ENCODE results near the gene KCNT1. TPM values are rescaled to one million over a fixed set of nuclear protein-coding genes. Genes with fewer than 3 reads are reported as not detected.

The KCNT1 gene
- total RNA-seq, 1 donor from 2014 or later = not detected

DNA sequence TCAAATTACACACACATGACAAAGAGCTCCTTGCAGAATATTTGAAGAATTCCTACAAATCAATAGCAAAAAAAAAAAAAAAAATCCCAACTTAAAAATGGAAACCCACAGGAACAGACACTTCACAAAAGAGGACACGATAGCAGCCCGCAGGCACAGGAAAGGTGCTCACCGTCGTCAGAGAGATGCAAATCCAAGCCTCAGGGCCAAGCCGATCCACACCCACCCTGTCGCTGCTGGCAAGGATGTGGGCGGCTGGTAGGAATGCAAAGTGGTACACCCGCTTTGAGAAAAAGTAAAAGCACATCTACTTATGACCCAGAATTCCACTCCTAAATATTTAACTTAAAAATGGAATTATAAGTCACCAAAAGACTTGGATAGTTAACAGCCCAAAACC, 28.0 kb upstream of the KCNT1 start:
- TF ChIP-seq, protein P1, sequence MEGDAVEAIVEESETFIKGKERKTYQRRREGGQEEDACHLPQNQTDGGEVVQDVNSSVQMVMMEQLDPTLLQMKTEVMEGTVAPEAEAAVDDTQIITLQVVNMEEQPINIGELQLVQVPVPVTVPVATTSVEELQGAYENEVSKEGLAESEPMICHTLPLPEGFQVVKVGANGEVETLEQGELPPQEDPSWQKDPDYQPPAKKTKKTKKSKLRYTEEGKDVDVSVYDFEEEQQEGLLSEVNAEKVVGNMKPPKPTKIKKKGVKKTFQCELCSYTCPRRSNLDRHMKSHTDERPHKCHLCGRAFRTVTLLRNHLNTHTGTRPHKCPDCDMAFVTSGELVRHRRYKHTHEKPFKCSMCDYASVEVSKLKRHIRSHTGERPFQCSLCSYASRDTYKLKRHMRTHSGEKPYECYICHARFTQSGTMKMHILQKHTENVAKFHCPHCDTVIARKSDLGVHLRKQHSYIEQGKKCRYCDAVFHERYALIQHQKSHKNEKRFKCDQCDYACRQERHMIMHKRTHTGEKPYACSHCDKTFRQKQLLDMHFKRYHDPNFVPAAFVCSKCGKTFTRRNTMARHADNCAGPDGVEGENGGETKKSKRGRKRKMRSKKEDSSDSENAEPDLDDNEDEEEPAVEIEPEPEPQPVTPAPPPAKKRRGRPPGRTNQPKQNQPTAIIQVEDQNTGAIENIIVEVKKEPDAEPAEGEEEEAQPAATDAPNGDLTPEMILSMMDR (IDR thresholded peaks at IDR 0.05; ENCODE audit: insufficient read depth, low read depth, low read length) = no peak
- TF ChIP-seq EZH2 (IDR thresholded peaks at IDR 0.05; ENCODE audit: insufficient read depth, low read length) = no peak
- Histone ChIP-seq H3K27ac (ENCODE audit: low read depth, low read length) (no peak overlapping the region), H3K27me3 (ENCODE audit: insufficient read depth, low read length) (no peaks in the 10 kb centered on the region), H3K4me1 (ENCODE audit: insufficient read depth, low read length) (no peaks in the 10 kb centered on the region), H3K4me3 (ENCODE audit: insufficient read depth, low read depth, low read length) (no peak overlapping the region), H3K4me2 (ENCODE audit: low read length) (no peak overlapping the region), H3K9me3 (ENCODE audit: insufficient read depth, low read depth, low read length) (no peaks in the 10 kb centered on the region), H3K79me2 (ENCODE audit: insufficient read depth, low read length) (no peaks in the 10 kb centered on the region), H4K20me1 (ENCODE audit: insufficient read depth, low read length) (no peaks in the 10 kb centered on the region), H3K36me3 (ENCODE audit: insufficient read depth, low read length) (no peaks in the 10 kb centered on the region), H2AFZ (ENCODE audit: low read depth, low read length) (no peak overlapping the region), H3K9ac (ENCODE audit: low read length) (no peak overlapping the region)
- Mint-ChIP-seq H3K4me1 (ENCODE audit: low read depth, unreplicated experiment) (no peaks in the 10 kb centered on the region), H3K27me3 (ENCODE audit: low read depth, unreplicated experiment) (peaks cover 22% of the 10 kb centered on the region), H3K9me3 (ENCODE audit: unreplicated experiment) (peaks cover 3% of the 10 kb centered on the region), H3K36me3 (ENCODE audit: low read depth, unreplicated experiment) (peaks cover 2% of the 10 kb centered on the region), H3K27ac (ENCODE audit: unreplicated experiment) (no peak overlapping the region), H3K4me3 (ENCODE audit: unreplicated experiment) (no peak overlapping the region)
- FAIRE-seq (no peak), DNase-seq (ENCODE audit: low read depth) (no peak)

GRCh38 chr9:135674977-135675376, 27.0 kb upstream of the KCNT1 start:
- peak overlapping the region; percentile 45 for H3K4me3 Mint-ChIP-seq (ENCODE audit: unreplicated experiment)
- H3K9me3 Mint-ChIP-seq (ENCODE audit: unreplicated experiment) = no peaks in the 10 kb centered on the region
- H3K27me3 ChIP-seq (ENCODE audit: insufficient read depth, low read length) = no peaks in the 10 kb centered on the region
- H3K27me3 Mint-ChIP-seq (ENCODE audit: low read depth, unreplicated experiment) = peaks cover 24% of the 10 kb centered on the region
- H3K4me3 ChIP-seq (ENCODE audit: insufficient read depth, low read depth, low read length) = no peak overlapping the region
- H3K4me1 Mint-ChIP-seq (ENCODE audit: low read depth, unreplicated experiment) = peaks cover 1% of the 10 kb centered on the region
- no peaks in the 10 kb centered on the region for H3K36me3 Mint-ChIP-seq (ENCODE audit: low read depth, unreplicated experiment)
- H3K36me3 ChIP-seq (ENCODE audit: insufficient read depth, low read length) = no peaks in the 10 kb centered on the region
- H3K27ac Mint-ChIP-seq (ENCODE audit: unreplicated experiment) = no peak overlapping the region
- TF ChIP-seq EZH2 (IDR thresholded peaks at IDR 0.05; ENCODE audit: insufficient read depth, low read length) = no peak
- TF ChIP-seq, protein P1 (IDR thresholded peaks at IDR 0.05; ENCODE audit: insufficient read depth, low read depth, low read length) = no peak
- FAIRE-seq (no peak), DNase-seq (ENCODE audit: low read depth) (no peak)
- H3K79me2 ChIP-seq (ENCODE audit: insufficient read depth, low read length) = no peaks in the 10 kb centered on the region
- H4K20me1 ChIP-seq (ENCODE audit: insufficient read depth, low read length) = no peaks in the 10 kb centered on the region
- H2AFZ ChIP-seq (ENCODE audit: low read depth, low read length) = no peak overlapping the region
- H3K4me2 ChIP-seq (ENCODE audit: low read length) = no peak overlapping the region
- no peak overlapping the region for H3K27ac ChIP-seq (ENCODE audit: low read depth, low read length)
- no peaks in the 10 kb centered on the region for H3K9me3 ChIP-seq (ENCODE audit: insufficient read depth, low read depth, low read length)
- no peaks in the 10 kb centered on the region for H3K4me1 ChIP-seq (ENCODE audit: insufficient read depth, low read length)
- no peak overlapping the region for H3K9ac ChIP-seq (ENCODE audit: low read length)

DNA sequence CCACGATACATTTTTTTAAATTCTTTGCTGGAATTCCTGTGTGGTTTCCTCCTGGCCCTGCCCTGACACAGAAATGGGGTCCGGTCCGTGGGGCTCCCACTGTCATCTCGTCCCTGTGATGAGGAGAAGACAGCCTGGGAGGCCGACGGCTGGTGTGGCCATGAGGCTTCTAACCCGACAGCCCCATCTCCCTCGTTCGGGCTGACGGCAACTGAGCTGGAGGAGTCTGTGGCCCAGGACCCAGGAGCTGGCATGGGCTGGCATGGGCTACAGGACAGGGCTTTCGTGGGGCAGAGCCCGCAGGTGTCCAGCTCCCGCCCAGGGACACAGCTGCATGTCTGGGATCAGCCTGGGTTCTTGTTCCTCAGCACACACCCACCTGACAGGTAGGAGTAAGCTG, 25.1 kb upstream of the KCNT1 start:
- Mint-ChIP-seq H3K4me1 (ENCODE audit: low read depth, unreplicated experiment) (peaks cover 3% of the 10 kb centered on the region), H3K36me3 (ENCODE audit: low read depth, unreplicated experiment) (no peaks in the 10 kb centered on the region), H3K9me3 (ENCODE audit: unreplicated experiment) (no peaks in the 10 kb centered on the region), H3K27me3 (ENCODE audit: low read depth, unreplicated experiment) (peaks cover 35% of the 10 kb centered on the region), H3K27ac (ENCODE audit: unreplicated experiment) (no peak overlapping the region), H3K4me3 (ENCODE audit: unreplicated experiment) (no peak overlapping the region)
- H3K27ac ChIP-seq (ENCODE audit: low read depth, low read length) = no peak overlapping the region
- H3K4me3 ChIP-seq (ENCODE audit: insufficient read depth, low read depth, low read length) = no peak overlapping the region
- TF ChIP-seq, protein P1 (IDR thresholded peaks at IDR 0.05; ENCODE audit: insufficient read depth, low read depth, low read length) = no peak
- no peak for TF ChIP-seq EZH2 (IDR thresholded peaks at IDR 0.05; ENCODE audit: insufficient read depth, low read length)
- no peak for FAIRE-seq
- H4K20me1 ChIP-seq (ENCODE audit: insufficient read depth, low read length) = no peaks in the 10 kb centered on the region
- no peaks in the 10 kb centered on the region for H3K36me3 ChIP-seq (ENCODE audit: insufficient read depth, low read length)
- no peak for DNase-seq (ENCODE audit: low read depth)
- no peaks in the 10 kb centered on the region for H3K79me2 ChIP-seq (ENCODE audit: insufficient read depth, low read length)
- no peaks in the 10 kb centered on the region for H3K27me3 ChIP-seq (ENCODE audit: insufficient read depth, low read length)
- no peak overlapping the region for H3K9ac ChIP-seq (ENCODE audit: low read length)
- H2AFZ ChIP-seq (ENCODE audit: low read depth, low read length) = no peak overlapping the region
- no peak overlapping the region for H3K4me2 ChIP-seq (ENCODE audit: low read length)
- H3K4me1 ChIP-seq (ENCODE audit: insufficient read depth, low read length) = no peaks in the 10 kb centered on the region
- no peaks in the 10 kb centered on the region for H3K9me3 ChIP-seq (ENCODE audit: insufficient read depth, low read depth, low read length)
